GM12872 (cell line): Measurements from ENCODE around the gene PRKCE.

Source experiments
- TF ChIP-seq, protein P1 (sequence below): IDR thresholded peaks from 3 replicates; pipeline ENCODE4 v1.5.1; 2011; ENCODE audit warnings: low read depth, mild to moderate bottlenecking, low read length, moderate library complexity; ENCODE audit not compliant: insufficient read depth

The PRKCE gene

DNA sequence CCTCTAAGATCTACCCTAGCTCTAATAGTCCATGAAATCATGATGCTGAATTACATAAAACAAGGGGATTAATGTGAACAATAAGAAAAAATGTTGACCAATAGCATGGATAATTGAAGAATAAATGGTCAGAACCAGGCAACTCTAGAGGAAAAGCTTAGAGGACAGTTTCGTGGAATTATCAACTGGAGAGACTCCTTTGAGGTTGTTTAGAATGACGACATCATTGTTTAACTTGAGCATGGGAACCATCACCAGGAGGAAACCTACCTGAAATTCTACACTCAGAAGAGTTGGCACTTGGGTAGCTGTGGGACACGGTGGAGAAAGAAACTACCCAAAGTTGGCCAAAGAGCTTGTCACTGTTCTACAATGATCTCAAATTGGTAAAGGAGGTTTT is 466.5 kb downstream of the PRKCE start:
- TF ChIP-seq, protein P1, sequence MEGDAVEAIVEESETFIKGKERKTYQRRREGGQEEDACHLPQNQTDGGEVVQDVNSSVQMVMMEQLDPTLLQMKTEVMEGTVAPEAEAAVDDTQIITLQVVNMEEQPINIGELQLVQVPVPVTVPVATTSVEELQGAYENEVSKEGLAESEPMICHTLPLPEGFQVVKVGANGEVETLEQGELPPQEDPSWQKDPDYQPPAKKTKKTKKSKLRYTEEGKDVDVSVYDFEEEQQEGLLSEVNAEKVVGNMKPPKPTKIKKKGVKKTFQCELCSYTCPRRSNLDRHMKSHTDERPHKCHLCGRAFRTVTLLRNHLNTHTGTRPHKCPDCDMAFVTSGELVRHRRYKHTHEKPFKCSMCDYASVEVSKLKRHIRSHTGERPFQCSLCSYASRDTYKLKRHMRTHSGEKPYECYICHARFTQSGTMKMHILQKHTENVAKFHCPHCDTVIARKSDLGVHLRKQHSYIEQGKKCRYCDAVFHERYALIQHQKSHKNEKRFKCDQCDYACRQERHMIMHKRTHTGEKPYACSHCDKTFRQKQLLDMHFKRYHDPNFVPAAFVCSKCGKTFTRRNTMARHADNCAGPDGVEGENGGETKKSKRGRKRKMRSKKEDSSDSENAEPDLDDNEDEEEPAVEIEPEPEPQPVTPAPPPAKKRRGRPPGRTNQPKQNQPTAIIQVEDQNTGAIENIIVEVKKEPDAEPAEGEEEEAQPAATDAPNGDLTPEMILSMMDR: no peak

DNA sequence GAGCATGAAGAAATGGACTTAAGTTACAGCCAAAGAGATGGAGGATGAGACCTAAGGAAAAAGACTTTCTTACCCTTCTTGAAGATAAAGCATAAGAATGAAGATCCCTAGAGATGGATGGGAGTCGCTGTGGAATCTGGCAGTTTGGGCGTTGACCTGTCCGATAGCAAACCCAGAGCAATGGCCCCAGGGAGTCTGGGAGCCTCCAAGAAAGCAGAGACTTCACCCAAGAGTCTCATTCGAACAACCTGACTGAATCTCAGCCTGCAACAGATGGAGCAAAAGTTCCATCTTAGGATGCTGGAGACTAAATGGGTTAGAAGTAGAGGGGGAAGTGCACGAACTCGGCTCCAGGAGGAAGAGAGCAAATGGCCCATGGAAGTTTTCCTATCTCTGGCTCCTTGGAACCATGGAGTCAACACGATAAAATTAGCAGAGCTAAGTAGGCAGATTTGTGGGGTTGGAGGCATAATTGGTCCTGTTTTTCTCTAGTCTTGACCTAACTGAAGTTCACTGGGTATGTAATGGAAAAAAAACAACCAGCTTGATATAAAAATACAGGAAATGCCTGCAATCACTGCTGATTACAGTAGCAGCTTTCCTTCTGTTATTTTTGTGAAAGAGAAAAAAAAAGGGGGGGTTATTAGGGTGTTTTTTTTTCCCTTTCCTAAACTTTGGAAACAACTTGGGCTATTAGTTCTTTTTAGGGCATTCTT is 467.3 kb downstream of the PRKCE start:
- TF ChIP-seq, protein P1: no peak

DNA sequence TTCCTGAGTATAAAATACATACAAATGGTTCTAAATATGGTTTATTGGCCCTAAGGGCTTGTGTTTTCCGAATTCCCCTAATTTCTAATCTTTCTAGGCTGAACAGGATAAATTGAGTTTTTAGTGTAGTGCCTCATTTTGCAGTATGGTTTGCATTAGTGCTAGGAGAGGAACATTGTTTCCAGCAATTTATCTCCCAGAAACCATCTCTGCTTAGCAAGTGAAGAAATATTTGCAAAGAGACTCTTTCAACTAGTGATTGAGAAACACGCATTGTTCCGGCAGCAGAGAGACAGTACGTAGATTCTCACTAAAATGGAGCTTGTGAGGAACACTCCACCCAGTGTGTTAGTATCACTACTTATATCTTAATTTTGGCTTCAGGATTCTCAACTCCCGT is 468.0 kb downstream of the PRKCE start:
- TF ChIP-seq, protein P1: no peak

DNA sequence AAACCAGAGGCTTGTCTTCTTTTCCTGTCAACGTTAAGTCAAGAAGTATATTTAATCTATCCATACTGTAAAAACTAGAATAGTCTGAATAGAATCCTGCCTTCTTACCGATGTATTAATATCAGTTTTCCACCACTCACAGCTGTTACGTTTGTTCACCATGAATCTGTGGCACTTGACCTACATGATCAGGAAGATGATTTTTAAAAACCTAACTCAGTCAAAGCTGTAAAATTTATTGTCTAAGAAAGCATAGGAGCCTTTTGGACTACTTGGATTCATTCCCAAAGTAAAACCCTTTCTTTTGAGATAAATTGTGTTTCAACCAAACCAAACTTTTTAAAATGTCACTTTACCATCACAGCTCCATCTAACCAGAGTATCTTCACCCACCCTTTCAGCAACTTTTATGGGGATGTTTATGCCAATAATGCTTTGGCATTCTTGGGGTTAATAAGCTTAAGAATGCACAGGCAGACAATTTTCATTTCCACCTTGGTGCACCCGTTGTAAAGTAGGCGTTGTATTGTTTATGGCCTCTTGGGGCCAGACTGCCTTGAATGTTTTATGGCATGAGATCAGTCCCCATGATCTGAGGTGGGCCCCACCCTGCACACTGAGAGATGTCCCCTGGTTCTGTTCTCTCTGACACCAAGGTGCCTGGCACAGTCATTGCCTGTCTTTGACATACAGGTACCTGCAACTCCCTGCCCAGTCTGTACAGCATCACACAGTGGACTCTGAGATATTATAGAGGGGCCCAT is 469.5 kb downstream of the PRKCE start:
- TF ChIP-seq, protein P1: no peak

DNA sequence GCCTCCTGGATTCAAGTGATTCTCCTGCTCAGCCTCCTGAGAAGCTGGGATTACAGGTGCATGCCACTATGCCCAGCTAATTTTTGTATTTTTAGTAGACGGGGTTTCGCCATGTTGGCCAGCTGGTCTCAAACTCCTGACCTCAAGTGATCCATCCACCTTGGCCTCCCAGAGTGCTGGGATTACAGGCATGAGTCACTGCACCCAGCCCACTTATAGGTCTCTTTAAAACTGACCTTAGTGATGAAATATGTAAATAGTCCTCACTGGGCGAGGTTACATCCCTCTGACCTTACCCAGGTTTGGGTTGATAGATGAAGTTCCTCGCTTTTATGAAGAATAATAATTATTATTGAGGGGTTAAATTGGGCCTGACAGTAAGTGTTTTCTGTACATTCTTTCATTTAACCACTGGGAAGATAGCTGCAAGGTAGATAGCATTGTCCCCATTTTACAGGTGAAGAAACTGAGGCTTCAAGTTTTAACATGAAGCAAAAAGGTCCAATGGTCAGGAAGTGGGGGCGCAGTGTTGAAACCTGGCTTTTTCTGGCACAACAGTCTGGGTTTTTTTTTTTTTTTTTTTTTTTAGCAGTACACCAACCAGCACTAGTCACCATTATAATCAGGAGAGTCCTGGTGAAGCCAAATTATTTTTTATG is 471.0 kb downstream of the PRKCE start:
- TF ChIP-seq, protein P1: no peak

DNA sequence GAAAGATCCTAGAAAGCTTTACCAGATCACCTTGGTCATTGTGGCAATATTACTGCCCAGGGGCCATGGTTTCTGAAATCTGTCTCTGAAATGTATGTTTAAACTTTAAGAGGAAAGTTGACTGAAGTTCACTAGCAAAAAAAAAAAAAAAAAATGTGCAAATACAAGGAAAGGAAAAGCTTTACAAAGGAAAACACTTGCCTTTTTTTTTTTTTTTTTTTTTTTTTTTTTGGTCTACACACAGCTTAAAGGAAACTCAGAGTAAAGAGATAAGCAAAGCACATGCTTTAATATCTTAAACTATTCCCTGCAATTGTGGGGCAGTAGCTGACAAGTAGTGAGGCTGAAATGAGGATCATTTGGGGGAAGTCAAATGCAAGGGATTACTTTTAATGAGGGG is 471.5 kb downstream of the PRKCE start:
- TF ChIP-seq, protein P1: no peak

DNA sequence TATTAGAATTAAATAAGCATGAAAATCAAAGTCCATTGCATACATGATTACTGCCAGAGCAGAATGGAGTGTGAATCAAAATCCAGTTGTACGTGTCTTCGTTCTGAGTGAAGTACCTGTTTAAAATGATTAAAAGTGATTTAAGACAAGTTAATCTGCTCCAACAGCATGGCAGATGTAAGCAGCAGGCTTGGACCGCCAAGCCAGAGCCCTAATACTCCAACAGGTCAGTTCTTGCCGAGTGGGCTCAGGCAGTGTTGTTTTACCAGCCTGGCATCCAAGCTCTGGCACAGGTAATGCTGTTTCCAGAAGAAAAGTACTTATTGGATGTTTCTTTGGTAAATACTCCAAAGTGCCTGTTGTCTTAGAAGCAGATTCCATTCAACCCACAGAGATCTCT is 474.3 kb downstream of the PRKCE start:
- TF ChIP-seq, protein P1: no peak
